ENCODE measurements around the gene FTH1. TPM values are rescaled to one million over a fixed set of nuclear protein-coding genes. Genes with fewer than 3 reads are reported as not detected.

The FTH1 gene
- total RNA-seq, 1 donor from 2014 or later: 3,020 TPM

DNA sequence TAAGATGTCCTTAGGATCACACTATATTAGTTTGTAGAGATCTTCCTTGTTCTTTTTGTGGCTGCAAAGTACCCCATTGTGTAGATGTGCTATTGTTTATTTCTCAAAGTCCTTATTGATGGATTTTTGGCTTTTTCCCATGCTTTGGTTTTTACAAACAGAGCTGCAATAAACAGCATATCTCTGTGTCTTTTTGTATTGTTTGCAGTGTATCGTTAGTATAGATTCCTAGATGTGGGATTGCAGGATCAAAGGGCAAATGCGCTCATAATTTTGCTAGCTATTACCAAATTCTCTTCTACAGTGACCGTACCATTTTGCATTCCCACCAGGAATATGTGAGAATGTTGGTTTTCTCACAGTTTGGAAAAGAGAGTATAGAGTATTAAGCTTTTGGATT is 27.5 kb upstream of the FTH1 start:
- H3K4me1 Mint-ChIP-seq (ENCODE audit: unreplicated experiment): no peaks in the 10 kb centered on the region
- H3K27me3 Mint-ChIP-seq (ENCODE audit: unreplicated experiment): peaks cover 14% of the 10 kb centered on the region
- H3K4me3 Mint-ChIP-seq (ENCODE audit: unreplicated experiment): no peak overlapping the region
- H3K27ac Mint-ChIP-seq (ENCODE audit: unreplicated experiment): no peak overlapping the region
- peaks cover 8% of the 10 kb centered on the region for H3K9me3 Mint-ChIP-seq (ENCODE audit: unreplicated experiment)
- H3K36me3 Mint-ChIP-seq (ENCODE audit: unreplicated experiment): peaks cover 4% of the 10 kb centered on the region
- no peak for DNase-seq (ENCODE audit: extremely low spot score, unreplicated experiment)
- TF ChIP-seq, protein P1, sequence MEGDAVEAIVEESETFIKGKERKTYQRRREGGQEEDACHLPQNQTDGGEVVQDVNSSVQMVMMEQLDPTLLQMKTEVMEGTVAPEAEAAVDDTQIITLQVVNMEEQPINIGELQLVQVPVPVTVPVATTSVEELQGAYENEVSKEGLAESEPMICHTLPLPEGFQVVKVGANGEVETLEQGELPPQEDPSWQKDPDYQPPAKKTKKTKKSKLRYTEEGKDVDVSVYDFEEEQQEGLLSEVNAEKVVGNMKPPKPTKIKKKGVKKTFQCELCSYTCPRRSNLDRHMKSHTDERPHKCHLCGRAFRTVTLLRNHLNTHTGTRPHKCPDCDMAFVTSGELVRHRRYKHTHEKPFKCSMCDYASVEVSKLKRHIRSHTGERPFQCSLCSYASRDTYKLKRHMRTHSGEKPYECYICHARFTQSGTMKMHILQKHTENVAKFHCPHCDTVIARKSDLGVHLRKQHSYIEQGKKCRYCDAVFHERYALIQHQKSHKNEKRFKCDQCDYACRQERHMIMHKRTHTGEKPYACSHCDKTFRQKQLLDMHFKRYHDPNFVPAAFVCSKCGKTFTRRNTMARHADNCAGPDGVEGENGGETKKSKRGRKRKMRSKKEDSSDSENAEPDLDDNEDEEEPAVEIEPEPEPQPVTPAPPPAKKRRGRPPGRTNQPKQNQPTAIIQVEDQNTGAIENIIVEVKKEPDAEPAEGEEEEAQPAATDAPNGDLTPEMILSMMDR (IDR thresholded peaks at IDR 0.05): no peak

DNA sequence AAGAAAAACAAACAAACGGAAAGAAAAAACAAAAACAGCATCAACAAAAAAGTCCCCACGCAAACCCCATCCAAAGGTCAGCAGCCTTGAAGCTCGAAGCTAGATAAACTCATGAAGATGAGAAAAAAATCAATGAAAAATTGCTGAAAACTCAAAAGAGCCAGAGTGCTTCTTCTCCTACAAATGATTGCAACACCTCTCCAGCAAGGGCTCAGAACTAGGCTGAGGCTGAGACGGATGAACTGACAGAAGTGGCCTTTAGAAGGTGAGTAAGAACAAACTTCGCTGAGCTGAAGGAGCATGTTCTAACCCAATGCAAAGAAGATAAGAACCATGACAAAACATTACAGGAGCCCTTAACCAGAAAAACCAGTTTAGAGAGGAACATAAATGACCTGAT is 18.4 kb upstream of the FTH1 start:
- peaks cover 41% of the 10 kb centered on the region for H3K27me3 Mint-ChIP-seq (ENCODE audit: unreplicated experiment)
- peaks cover 18% of the 10 kb centered on the region for H3K9me3 Mint-ChIP-seq (ENCODE audit: unreplicated experiment)
- H3K36me3 Mint-ChIP-seq (ENCODE audit: unreplicated experiment): peaks cover 8% of the 10 kb centered on the region
- H3K4me3 Mint-ChIP-seq (ENCODE audit: unreplicated experiment): no peak overlapping the region
- H3K27ac Mint-ChIP-seq (ENCODE audit: unreplicated experiment): no peak overlapping the region
- DNase-seq (ENCODE audit: extremely low spot score, unreplicated experiment): no peak
- peaks cover 7% of the 10 kb centered on the region for H3K4me1 Mint-ChIP-seq (ENCODE audit: unreplicated experiment)
- TF ChIP-seq, protein P1 (IDR thresholded peaks at IDR 0.05): no peak

DNA sequence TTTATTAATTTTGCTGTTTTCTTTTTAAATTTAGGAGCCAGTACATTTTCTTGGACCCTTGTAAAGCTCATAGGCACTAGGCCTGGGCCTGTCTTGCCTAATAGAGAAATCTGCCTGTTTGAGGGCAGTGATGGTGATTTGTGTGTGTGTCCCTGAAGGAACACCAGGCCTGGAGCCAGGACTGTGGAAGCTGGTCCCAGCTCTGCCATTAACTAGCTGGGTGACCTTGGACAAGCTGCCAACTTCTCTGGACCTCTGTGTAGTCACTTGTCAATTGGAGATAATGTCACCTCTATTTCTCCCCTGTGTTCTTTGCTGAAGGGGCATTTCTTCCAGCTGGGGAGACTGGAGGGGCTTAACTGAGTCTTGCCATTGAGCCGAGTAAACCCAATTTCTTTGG is 16.0 kb upstream of the FTH1 start:
- TF ChIP-seq, protein P1 (IDR thresholded peaks at IDR 0.05): no peak

DNA sequence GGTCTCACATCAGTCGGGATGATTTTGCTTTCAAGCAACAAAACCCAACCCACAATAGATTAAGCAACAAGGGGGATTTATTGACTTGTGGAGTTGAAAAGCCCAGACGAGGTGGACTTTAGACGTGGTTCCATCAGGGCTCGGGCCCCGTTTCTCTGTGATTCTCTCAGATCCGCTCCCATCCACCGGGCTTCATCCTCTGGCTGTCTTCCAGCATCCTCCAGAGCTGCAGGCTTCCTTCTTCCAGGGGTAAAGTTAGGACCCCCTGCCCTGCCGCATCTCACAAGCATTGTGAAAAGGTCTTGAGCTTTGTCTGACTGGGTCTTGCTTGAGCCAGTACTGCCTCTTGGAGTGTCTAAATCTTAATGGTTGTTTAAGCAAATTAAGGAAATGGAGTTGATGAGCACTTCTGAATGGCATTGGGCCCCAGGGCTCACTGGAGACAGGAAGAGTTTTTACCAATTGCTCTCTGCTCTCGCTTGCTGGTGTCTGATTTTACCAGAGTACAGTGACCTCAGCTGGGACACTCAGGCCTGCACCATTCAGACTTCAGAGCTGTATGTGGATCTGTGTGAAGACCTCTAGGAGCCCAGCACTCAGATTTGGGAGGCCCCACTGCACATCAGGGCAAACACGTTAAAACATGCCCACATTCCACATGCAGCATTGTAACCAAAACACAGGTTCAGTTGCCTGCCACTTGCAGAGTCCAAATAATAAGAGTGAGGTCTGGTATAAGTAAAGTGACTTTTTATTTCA is 13.5 kb upstream of the FTH1 start:
- TF ChIP-seq, protein P1 (IDR thresholded peaks at IDR 0.05): no peak
- peaks cover 4% of the 10 kb centered on the region for H3K27me3 Mint-ChIP-seq (ENCODE audit: unreplicated experiment)
- DNase-seq (ENCODE audit: extremely low spot score, unreplicated experiment): no peak
- H3K36me3 Mint-ChIP-seq (ENCODE audit: unreplicated experiment): no peaks in the 10 kb centered on the region
- H3K4me3 Mint-ChIP-seq (ENCODE audit: unreplicated experiment): no peak overlapping the region
- peak overlapping the region; percentile 44 for H3K27ac Mint-ChIP-seq (ENCODE audit: unreplicated experiment)
- peaks cover 17% of the 10 kb centered on the region for H3K4me1 Mint-ChIP-seq (ENCODE audit: unreplicated experiment)
- no peaks in the 10 kb centered on the region for H3K9me3 Mint-ChIP-seq (ENCODE audit: unreplicated experiment)

More for the DNA sequence above, 16.0 kb upstream of the FTH1 start:
- DNase-seq (ENCODE audit: extremely low spot score, unreplicated experiment): no peak
- H3K27ac Mint-ChIP-seq (ENCODE audit: unreplicated experiment): no peak overlapping the region
- H3K4me3 Mint-ChIP-seq (ENCODE audit: unreplicated experiment): no peak overlapping the region
- peaks cover 20% of the 10 kb centered on the region for H3K27me3 Mint-ChIP-seq (ENCODE audit: unreplicated experiment)
- H3K9me3 Mint-ChIP-seq (ENCODE audit: unreplicated experiment): peaks cover 9% of the 10 kb centered on the region
- peaks cover 16% of the 10 kb centered on the region for H3K4me1 Mint-ChIP-seq (ENCODE audit: unreplicated experiment)
- H3K36me3 Mint-ChIP-seq (ENCODE audit: unreplicated experiment): peaks cover 8% of the 10 kb centered on the region

DNA sequence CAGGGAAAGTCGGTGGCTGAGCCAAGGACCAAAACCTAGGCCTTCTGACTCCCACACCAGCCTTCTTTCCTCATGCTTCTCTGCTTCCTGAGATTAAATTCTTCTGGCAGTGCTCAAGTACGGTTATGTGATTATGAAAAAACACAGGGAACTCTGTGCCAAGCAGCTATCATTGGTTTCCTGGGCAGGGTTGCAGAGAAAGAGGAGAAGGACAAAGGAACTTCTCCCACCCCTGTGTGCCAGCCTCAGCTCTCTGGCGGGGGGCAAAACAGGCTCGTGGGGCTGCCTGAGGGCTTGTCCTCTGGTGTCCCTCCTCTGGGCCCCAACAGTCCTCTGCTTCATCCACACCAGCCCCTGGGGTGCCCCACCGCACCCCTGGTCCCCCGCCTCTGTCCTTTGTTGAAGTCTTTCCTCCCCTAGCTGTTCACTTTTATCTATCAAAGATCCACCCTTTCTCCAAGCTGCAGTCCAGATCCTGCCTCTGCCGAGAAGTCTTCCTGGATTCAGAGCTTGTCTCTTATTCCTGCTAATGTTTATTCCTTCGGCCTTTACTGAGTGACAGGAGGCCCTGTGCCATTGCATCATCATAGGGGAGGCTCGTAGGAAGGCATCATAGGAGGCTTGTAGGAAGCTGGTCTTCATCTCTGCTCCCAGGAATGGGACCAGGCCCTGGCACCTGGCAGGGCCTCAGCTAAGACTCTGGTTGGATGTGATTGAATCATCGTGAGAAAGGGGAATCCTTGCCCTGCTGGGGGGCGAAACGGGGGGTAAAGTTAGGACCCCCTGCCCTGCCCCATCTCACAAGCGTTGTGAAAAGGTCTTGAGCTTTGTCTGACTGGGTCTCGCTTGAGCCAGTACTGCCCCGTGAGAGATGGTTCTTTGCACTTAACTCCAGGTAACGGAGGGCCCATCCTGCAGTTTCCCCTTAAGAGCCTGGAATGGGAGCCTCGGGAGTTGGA is 11.5 kb upstream of the FTH1 start:
- H3K4me3 Mint-ChIP-seq (ENCODE audit: unreplicated experiment): no peak overlapping the region
- TF ChIP-seq, protein P1 (IDR thresholded peaks at IDR 0.05): no peak
- H3K36me3 Mint-ChIP-seq (ENCODE audit: unreplicated experiment): no peaks in the 10 kb centered on the region
- H3K4me1 Mint-ChIP-seq (ENCODE audit: unreplicated experiment): peaks cover 25% of the 10 kb centered on the region
- H3K9me3 Mint-ChIP-seq (ENCODE audit: unreplicated experiment): no peaks in the 10 kb centered on the region
- H3K27me3 Mint-ChIP-seq (ENCODE audit: unreplicated experiment): no peaks in the 10 kb centered on the region
- H3K27ac Mint-ChIP-seq (ENCODE audit: unreplicated experiment): peak overlapping the region; percentile 56
- DNase-seq (ENCODE audit: extremely low spot score, unreplicated experiment): no peak
